GM12874 (cell line): ENCODE measurements around the gene FAHD1.

Source experiments
- CTCF ChIP-seq: IDR thresholded peaks from 2 replicates; pipeline ENCODE4 v1.5.1; 2011; ENCODE audit warnings: low read depth, mild to moderate bottlenecking, control low read depth, low read length, moderate library complexity; ENCODE audit not compliant: insufficient read depth

FAHD1 gene

DNA sequence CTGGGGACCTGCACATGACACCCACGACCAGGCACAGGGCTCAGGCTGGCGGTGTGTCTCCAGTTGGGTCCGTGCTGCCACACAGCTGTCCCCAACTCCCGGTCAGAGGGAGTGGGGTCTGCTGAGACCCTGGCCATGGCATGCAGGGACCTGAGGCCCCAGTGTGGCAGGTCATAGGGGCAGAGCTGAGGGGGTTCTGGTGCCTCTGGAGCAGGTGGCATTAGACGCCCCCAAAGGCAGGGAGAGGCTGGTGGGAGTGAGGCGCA lies 40.0 kb upstream of the FAHD1 start:
- no peak for TF ChIP-seq CTCF

- no peak for TF ChIP-seq CTCF
Observed at GRCh38 chr16:1787322-1788094, 39.5 kb upstream of the FAHD1 start.

DNA sequence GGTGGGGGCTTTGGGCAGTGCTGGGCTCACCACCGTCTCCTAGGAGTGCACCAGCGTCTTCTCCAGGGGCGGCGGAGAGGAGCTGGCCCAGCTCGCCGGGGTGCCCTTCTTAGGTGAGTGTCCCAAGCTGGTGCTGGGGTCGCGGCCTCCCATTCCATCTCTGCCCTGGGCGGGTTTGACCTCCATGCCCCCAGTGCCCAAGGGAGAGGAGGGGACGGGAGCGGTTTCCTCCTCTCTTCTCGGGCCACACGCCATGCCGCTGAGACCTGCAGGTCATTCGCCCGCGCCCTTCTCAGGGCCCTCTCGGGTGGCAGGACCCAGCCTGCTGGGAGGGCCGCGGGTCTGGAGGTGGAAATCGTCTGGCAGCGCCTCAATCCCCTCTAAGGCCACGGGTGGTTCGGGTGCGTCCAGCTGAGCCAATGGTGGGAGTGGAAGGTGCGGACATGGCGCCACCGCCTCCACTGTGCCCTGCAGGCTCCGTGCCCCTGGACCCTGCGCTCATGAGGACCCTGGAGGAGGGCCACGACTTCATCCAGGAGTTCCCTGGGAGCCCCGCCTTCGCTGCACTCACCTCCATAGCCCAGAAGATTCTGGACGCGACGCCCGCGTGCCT lies 38.8 kb upstream of the FAHD1 start:
- no peak for TF ChIP-seq CTCF

GRCh38 chr16:1788708-1789100 lies 38.3 kb upstream of the FAHD1 start:
- TF ChIP-seq CTCF = no peak

DNA sequence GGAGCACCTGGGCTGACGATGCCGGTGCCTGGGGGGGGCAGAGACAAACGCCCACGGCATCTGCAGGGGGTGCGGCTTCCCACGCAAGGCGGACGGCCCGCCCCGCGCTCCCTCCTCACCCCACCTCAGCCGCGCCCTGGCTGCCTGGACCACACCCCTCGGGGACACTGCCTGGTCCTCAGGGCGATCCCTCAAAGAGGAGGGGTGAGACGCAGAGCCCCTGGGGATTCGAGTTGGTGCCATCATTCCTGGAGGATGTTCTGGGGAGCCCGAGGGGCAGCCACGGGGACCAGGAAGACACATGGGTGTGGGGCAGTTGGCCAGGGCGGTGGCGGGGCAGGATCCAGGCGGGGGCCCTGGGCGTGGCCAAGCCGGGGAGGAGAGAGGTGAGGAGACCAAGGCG lies 37.4 kb upstream of the FAHD1 start:
- no peak for TF ChIP-seq CTCF

DNA sequence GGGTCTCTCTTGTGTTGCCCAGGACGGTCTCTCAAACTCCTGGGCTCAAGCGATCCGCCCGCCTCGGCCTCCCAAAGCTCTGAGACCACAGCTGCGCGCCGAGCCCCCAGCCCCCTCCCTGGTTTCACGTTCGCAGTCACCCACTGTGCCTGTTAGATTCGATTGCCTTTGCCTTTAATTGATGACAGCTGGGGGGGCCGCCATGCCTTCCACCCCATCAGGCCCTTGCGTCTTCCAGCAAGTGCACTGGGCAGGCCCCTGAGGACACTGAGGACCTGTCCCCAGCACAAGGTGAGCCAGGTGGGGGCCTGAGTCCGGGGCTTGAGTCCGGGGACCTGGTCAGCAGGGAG lies 36.8 kb upstream of the FAHD1 start:
- no peak for TF ChIP-seq CTCF

- no peak for TF ChIP-seq CTCF
Observed at GRCh38 chr16:1790611-1791255, 36.3 kb upstream of the FAHD1 start.
